ENCODE results near the gene CYP4F8. TPM values are rescaled to one million over a fixed set of nuclear protein-coding genes. Genes with fewer than 3 reads are reported as not detected.

CYP4F8 gene
- polyA plus RNA-seq, 1 of the 3 experiments (the other 2 are of a cell fraction): not detected

- no peaks in the 10 kb centered on the region for H3K4me1 ChIP-seq (ENCODE audit: control insufficient read depth in 1 of 2, insufficient read depth in 2 of 2, low read depth in 1 of 2, low read length in 1 of 2)
- CTCF ChIA-PET: no interaction called here
- H3K27me3 ChIP-seq (ENCODE audit: insufficient read depth): peaks cover 30% of the 10 kb centered on the region
- no peaks in the 10 kb centered on the region for H3F3A ChIP-seq (replicated peaks; ENCODE audit: insufficient read depth)
- no peak overlapping the region for H3K27ac ChIP-seq (ENCODE audit: low read depth in 2 of 2, low read length in 1 of 2)
- H2AFZ ChIP-seq (ENCODE audit: low read depth): no peak overlapping the region
- no peak overlapping the region for H3K9ac ChIP-seq
- no peak for TF ChIP-seq USF2 (IDR thresholded peaks at IDR 0.05; ENCODE audit: borderline replicate concordance, low read depth, low read length)
- TF ChIP-seq EP300 (IDR thresholded peaks at IDR 0.05; ENCODE audit: borderline replicate concordance in 1 of 2, low read depth in 1 of 2, low read length in 1 of 2): no peak
- no peak for TF ChIP-seq MAX (IDR thresholded peaks at IDR 0.05; ENCODE audit: low read depth)
- TF ChIP-seq NRF1 (IDR thresholded peaks at IDR 0.05; ENCODE audit: low read depth, low read length): no peak
- TF ChIP-seq IRF3 (IDR thresholded peaks at IDR 0.05; ENCODE audit: low read depth, low read length): no peak
- no peak for TF ChIP-seq YY1 (IDR thresholded peaks at IDR 0.05; ENCODE audit: low read depth)
- no peak for TF ChIP-seq GABPA (IDR thresholded peaks at IDR 0.05; ENCODE audit: low read depth)
- TF ChIP-seq MXI1 (IDR thresholded peaks at IDR 0.05; ENCODE audit: low read depth, low read length): no peak
- no peak for TF ChIP-seq FOXM1 (IDR thresholded peaks at IDR 0.05; ENCODE audit: low read depth)
- no peak for TF ChIP-seq FOSL2 (IDR thresholded peaks at IDR 0.05; ENCODE audit: borderline replicate concordance, low read depth)
- TF ChIP-seq REST (IDR thresholded peaks at IDR 0.05; ENCODE audit: low read depth, low read length): no peak
- TF ChIP-seq CHD2 (IDR thresholded peaks at IDR 0.05; ENCODE audit: low read length, partially characterized antibody): no peak
- TF ChIP-seq RXRA (IDR thresholded peaks at IDR 0.05; ENCODE audit: borderline replicate concordance, low read depth): no peak
- TF ChIP-seq ELF1 (IDR thresholded peaks at IDR 0.05): no peak
- no peak for TF ChIP-seq CTCF (IDR thresholded peaks at IDR 0.05)
- no peak for TF ChIP-seq ZBTB33 (IDR thresholded peaks at IDR 0.05; ENCODE audit: borderline replicate concordance, low read depth)
- TF ChIP-seq JUND (IDR thresholded peaks at IDR 0.05): no peak
- TF ChIP-seq POLR2AphosphoS5 (IDR thresholded peaks at IDR 0.05; ENCODE audit: low read depth, low read length): no peak
- no peak for TF ChIP-seq TAF1 (IDR thresholded peaks at IDR 0.05; ENCODE audit: borderline replicate concordance, low read depth, low read length)
- no peak for TF ChIP-seq RFX5 (IDR thresholded peaks at IDR 0.05; ENCODE audit: low read length)
- DNase-seq: no peak
- no peak overlapping the region for H3K4me2 ChIP-seq
- 3% methylated on average over 9 of the region's 9 CpGs for WGBS (ENCODE audit: low lambda C conversion rate)
- no peaks in the 10 kb centered on the region for H3K36me3 ChIP-seq (replicated peaks in 1 of 2; ENCODE audit: control insufficient read depth in 1 of 2, insufficient read depth in 2 of 2, low read length in 1 of 2)
- H4K20me1 ChIP-seq (ENCODE audit: insufficient read depth): no peaks in the 10 kb centered on the region
- H3K79me2 ChIP-seq (ENCODE audit: insufficient read depth): no peaks in the 10 kb centered on the region
- no peaks in the 10 kb centered on the region for H3K9me2 ChIP-seq
- POLR2A ChIA-PET: no interaction called here
- H3K4me3 ChIP-seq (ENCODE audit: low read depth in 2 of 2, low read length in 1 of 2): no peak overlapping the region
- H3K9me3 ChIP-seq: no peaks in the 10 kb centered on the region
These were observed 27.4 kb upstream of the CYP4F8 start for GRCh38 chr19:15587663-15588062.

Data from SK-N-SH (cell line).